ENCODE measurements around the gene MARCHF2.

The MARCHF2 gene

GRCh38 chr19:8473648-8474476, 60.8 kb downstream of the MARCHF2 start:
- Histone ChIP-seq H3K4me3 (IDR thresholded peaks at IDR 0.05; ENCODE audit: insufficient read depth, low read depth, low read length) (no peak overlapping the region), H3K4me1 (ENCODE audit: low read depth, poor library complexity, severe bottlenecking) (no peaks in the 10 kb centered on the region), H4K20me1 (ENCODE audit: insufficient read depth) (no peaks in the 10 kb centered on the region), H2AFZ (ENCODE audit: low read depth) (no peak overlapping the region), H3K27ac (no peak overlapping the region), H3K36me3 (ENCODE audit: insufficient read depth) (peaks cover 17% of the 10 kb centered on the region; the same call in 1 of the 2 replicates), H3K9ac (no peak overlapping the region), H3K27me3 (ENCODE audit: insufficient read depth, low read depth) (no peaks in the 10 kb centered on the region), H3K4me2 (no peak overlapping the region), H3K79me2 (ENCODE audit: insufficient read depth, low read depth) (peaks cover 48% of the 10 kb centered on the region; the same call in 1 of the 2 replicates)
- no peak for TF ChIP-seq CTCF (conservative IDR thresholded peaks at IDR 0.05; ENCODE audit: low read depth, low read length)

- Histone ChIP-seq H3K27me3 (ENCODE audit: insufficient read depth, low read depth) (no peaks in the 10 kb centered on the region), H3K27ac (no peak overlapping the region), H3K79me2 (ENCODE audit: insufficient read depth, low read depth) (peaks cover 54% of the 10 kb centered on the region; the same call in 1 of the 2 replicates), H3K4me2 (no peak overlapping the region), H3K4me1 (ENCODE audit: low read depth, poor library complexity, severe bottlenecking) (no peaks in the 10 kb centered on the region), H3K4me3 (IDR thresholded peaks at IDR 0.05; ENCODE audit: insufficient read depth, low read depth, low read length) (no peak overlapping the region), H3K36me3 (ENCODE audit: insufficient read depth) (peaks cover 6% of the 10 kb centered on the region; the same call in 1 of the 2 replicates), H4K20me1 (ENCODE audit: insufficient read depth) (peaks cover 5% of the 10 kb centered on the region; the same call in 1 of the 2 replicates), H2AFZ (ENCODE audit: low read depth) (no peak overlapping the region), H3K9ac (no peak overlapping the region)
- TF ChIP-seq CTCF (conservative IDR thresholded peaks at IDR 0.05; ENCODE audit: low read depth, low read length): no peak
These were observed 61.9 kb downstream of the MARCHF2 start for GRCh38 chr19:8475005-8475404.

GRCh38 chr19:8476524-8476923, 63.4 kb downstream of the MARCHF2 start:
- no peaks in the 10 kb centered on the region for H3K4me1 ChIP-seq (ENCODE audit: low read depth, poor library complexity, severe bottlenecking)
- H3K9ac ChIP-seq: no peak overlapping the region
- H2AFZ ChIP-seq (ENCODE audit: low read depth): no peak overlapping the region
- no peaks in the 10 kb centered on the region; the same call in 1 of the 2 replicates for H3K36me3 ChIP-seq (ENCODE audit: insufficient read depth)
- no peak overlapping the region for H3K4me3 ChIP-seq (IDR thresholded peaks at IDR 0.05; ENCODE audit: insufficient read depth, low read depth, low read length)
- peaks cover 65% of the 10 kb centered on the region for H3K79me2 ChIP-seq (ENCODE audit: insufficient read depth, low read depth)
- no peak overlapping the region for H3K4me2 ChIP-seq
- H4K20me1 ChIP-seq (ENCODE audit: insufficient read depth): peaks cover 5% of the 10 kb centered on the region; the same call in 1 of the 2 replicates
- no peaks in the 10 kb centered on the region for H3K27me3 ChIP-seq (ENCODE audit: insufficient read depth, low read depth)
- no peak for TF ChIP-seq CTCF (conservative IDR thresholded peaks at IDR 0.05; ENCODE audit: low read depth, low read length)
- H3K27ac ChIP-seq: no peak overlapping the region

- H3K9ac ChIP-seq: no peak overlapping the region
- H3K4me1 ChIP-seq (ENCODE audit: low read depth, poor library complexity, severe bottlenecking): no peaks in the 10 kb centered on the region
- TF ChIP-seq CTCF (conservative IDR thresholded peaks at IDR 0.05; ENCODE audit: low read depth, low read length): no peak
- H3K36me3 ChIP-seq (ENCODE audit: insufficient read depth): no peaks in the 10 kb centered on the region; the same call in 1 of the 2 replicates
- H3K4me3 ChIP-seq (IDR thresholded peaks at IDR 0.05; ENCODE audit: insufficient read depth, low read depth, low read length): no peak overlapping the region
- H2AFZ ChIP-seq (ENCODE audit: low read depth): no peak overlapping the region
- H3K79me2 ChIP-seq (ENCODE audit: insufficient read depth, low read depth): peaks cover 78% of the 10 kb centered on the region
- H3K27ac ChIP-seq: no peak overlapping the region
- H4K20me1 ChIP-seq (ENCODE audit: insufficient read depth): peaks cover 5% of the 10 kb centered on the region; the same call in 1 of the 2 replicates
- no peaks in the 10 kb centered on the region for H3K27me3 ChIP-seq (ENCODE audit: insufficient read depth, low read depth)
- H3K4me2 ChIP-seq: no peak overlapping the region
These were observed 64.8 kb downstream of the MARCHF2 start for GRCh38 chr19:8477889-8478288.

All from KMS-11 (cell line).